Fibroblast of villous mesenchyme (primary cell): ENCODE data around the gene CACNB3. TPM values are rescaled to one million over a fixed set of nuclear protein-coding genes. Genes with fewer than 3 reads are reported as not detected.

ENCODE experiments used
- DNase-seq: peaks from one replicate; pipeline ENCODE4 v3.0.0-alpha.2; 2010; ENCODE audit warnings: low read depth
- H3K4me3 ChIP-seq: 2 replicates; pipeline ENCODE4 v1.5.1; 2011; ENCODE audit warnings: low read depth, mild to moderate bottlenecking, low read length
- total RNA-seq: library from RNA; depleted of rRNA; stranded (reverse); fragments of >200 nt; gene quantifications from 2 replicates; pipeline ENCODE4 v1.2.3, GENCODE V29; 2012
- TF ChIP-seq, protein P1 (sequence below): IDR thresholded peaks from 2 replicates; pipeline ENCODE4 v1.5.1; 2012; ENCODE audit warnings: low read depth, mild to moderate bottlenecking, low read length; ENCODE audit not compliant: insufficient read depth

The CACNB3 gene
- total RNA-seq, 1 donor: 29.8 TPM

DNA sequence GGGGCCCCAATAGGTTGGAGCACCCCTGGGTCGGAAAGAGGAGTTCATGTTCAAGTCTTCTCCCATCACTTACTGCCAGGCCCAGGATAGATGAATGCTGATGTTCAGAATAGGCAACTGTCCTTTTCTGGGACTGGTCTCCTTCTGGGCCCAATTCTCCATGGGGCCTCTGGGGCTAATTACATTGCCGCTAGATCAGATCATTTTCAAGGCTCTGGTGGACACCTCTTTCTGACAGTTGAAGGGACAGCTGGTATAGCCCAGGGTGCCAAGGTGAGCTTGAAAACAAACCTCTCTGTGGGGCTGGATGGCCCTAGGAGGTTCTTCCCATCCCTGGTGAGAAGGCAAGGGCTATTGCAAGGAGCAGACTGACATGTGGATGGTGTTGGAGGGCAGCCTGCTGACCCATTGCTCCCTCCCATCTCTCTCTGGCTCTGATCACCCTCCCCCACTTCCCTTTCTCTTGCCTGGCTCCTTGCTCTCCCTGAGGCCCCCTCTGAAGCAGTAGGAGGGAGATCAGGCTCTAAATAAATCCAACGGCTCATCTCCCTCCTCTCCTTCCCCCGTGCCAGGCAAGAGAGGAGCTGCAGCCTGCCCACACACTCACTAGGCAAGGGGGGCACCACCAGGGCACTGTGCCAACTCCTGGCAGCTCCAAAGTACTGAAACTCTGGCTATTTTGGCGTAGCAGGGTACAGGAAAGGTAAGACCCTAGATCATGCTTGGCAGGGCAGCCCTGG is 1.9 kb downstream of the CACNB3 start:
- DNase-seq: no peak
- TF ChIP-seq, protein P1, sequence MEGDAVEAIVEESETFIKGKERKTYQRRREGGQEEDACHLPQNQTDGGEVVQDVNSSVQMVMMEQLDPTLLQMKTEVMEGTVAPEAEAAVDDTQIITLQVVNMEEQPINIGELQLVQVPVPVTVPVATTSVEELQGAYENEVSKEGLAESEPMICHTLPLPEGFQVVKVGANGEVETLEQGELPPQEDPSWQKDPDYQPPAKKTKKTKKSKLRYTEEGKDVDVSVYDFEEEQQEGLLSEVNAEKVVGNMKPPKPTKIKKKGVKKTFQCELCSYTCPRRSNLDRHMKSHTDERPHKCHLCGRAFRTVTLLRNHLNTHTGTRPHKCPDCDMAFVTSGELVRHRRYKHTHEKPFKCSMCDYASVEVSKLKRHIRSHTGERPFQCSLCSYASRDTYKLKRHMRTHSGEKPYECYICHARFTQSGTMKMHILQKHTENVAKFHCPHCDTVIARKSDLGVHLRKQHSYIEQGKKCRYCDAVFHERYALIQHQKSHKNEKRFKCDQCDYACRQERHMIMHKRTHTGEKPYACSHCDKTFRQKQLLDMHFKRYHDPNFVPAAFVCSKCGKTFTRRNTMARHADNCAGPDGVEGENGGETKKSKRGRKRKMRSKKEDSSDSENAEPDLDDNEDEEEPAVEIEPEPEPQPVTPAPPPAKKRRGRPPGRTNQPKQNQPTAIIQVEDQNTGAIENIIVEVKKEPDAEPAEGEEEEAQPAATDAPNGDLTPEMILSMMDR: no peak
- no peak overlapping the region for H3K4me3 ChIP-seq

DNA sequence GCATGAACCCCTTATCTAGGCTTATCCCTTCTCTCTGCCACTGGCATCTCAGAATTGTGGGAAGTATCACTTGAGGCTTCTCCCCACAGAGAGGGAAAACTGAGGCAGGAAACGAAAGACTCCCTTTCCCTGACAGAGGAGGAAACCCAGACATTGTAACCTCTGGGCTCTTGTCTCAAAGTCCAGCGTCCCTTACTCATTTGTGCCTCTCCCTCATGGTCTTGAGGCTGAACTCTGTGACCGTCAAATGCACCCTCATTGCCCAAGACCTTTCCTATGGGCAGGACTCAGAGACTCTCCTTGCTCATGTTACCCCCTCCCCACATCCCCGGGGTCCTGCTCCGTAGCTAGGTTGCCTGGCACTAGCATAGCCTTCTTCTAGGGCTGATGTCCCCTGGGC is 3.8 kb downstream of the CACNB3 start:
- DNase-seq: no peak

DNA sequence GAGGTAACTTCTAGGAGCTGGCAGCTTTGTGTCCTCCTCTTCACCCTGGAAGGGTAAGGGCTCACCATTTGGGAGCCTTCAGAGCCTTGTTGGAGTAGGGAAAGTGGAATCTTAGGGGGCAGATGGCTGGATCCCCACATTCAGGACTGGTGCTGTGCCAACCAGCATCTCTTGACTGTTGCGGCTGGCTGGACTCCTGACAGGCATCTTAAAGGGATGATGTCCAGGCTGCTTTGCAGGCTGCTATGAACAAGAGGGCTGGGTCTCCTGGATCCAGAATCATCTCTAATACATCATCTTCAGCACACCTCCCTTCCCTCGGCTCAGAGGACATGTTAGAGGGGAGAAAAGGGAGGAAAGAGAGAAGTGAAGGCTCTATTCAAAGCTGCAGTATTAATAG is 4.4 kb downstream of the CACNB3 start:
- no peak overlapping the region for H3K4me3 ChIP-seq
- TF ChIP-seq, protein P1: no peak
- no peak for DNase-seq

More for the DNA sequence above, 3.8 kb downstream of the CACNB3 start:
- no peak overlapping the region for H3K4me3 ChIP-seq
- TF ChIP-seq, protein P1: no peak

DNA sequence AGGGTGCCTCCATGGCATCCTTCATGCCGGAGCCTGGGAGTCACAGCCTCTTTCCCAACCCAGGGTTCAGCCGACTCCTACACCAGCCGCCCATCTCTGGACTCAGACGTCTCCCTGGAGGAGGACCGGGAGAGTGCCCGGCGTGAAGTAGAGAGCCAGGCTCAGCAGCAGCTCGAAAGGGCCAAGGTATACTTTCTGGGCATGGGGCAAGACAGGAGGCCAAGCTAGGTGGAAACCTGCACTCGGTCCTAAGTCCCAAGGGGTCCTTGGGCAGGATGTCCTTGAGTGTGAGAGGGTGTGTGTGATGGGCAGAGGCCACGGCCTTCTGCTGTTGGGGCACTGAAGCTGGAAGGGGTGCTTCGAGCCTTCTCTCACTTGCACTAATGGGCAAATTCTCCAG is 5.0 kb downstream of the CACNB3 start:
- H3K4me3 ChIP-seq: no peak overlapping the region
- no peak for DNase-seq
- TF ChIP-seq, protein P1: no peak

DNA sequence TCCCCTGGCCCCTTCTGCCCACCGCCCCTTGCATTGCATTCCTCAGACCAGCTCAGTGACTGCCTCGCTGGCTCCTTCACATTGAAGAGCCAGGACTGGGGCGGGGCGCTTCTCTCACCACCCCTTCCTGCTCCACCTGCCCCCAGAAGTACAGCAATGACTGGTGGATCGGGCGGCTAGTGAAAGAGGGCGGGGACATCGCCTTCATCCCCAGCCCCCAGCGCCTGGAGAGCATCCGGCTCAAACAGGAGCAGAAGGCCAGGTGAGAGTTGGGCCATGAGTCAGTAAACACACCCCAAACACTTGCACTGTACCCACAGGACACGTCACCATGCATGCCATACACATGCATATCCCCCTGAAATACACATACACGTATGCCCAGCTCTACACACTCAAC is 5.8 kb downstream of the CACNB3 start:
- DNase-seq: no peak
- TF ChIP-seq, protein P1: no peak

DNA sequence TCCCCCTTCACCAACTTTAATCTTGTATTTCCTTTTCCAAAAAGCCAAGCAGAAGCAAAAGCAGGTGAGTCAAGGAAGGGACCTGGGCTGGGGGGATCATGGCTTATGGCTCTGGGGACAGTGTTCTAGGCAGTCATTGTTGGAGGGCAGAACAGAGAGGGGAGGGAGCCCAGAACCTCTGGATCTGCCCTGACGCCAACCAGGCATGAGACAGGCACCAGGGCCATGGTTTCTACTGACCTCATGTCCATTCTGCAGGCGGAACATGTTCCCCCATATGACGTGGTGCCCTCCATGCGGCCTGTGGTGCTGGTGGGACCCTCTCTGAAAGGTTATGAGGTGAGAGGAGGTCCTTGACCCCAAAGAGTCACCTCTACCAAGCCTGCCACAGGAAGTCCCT is 6.6 kb downstream of the CACNB3 start:
- TF ChIP-seq, protein P1: no peak
- H3K4me3 ChIP-seq: no peak overlapping the region
- no peak for DNase-seq

More for the DNA sequence above, 5.8 kb downstream of the CACNB3 start:
- H3K4me3 ChIP-seq: no peak overlapping the region
